ENCODE data around the gene TEX22.

Gene TEX22

GRCh38 chr14:105417690-105418121, 19.4 kb downstream of the TEX22 start:
- no peak for DNase-seq
- no peak overlapping the region for H3K4me3 ChIP-seq
- H3K4me1 ChIP-seq, result peaks cover 0 to 49% (median 41%) of the 10 kb centered on the region in 4 donors
- no peaks in the 10 kb centered on the region for H3K9me3 ChIP-seq
- H3K36me3 ChIP-seq, result no peaks in the 10 kb centered on the region
- intact Hi-C loops (cut with DNase I; ENCODE audit: low total_unique reads), result no loop called here
- peaks cover 0 to 8% of the 10 kb centered on the region in 2 donors for H3K27me3 ChIP-seq
- no peak overlapping the region for H3K27ac ChIP-seq
- TF ChIP-seq CTCF (IDR thresholded peaks at IDR 0.05), result no peak

GRCh38 chr14:105418269-105419194, 20.2 kb downstream of the TEX22 start:
- H3K9me3 ChIP-seq, result no peaks in the 10 kb centered on the region
- H3K27ac ChIP-seq, result peak overlapping the region; percentile 74 to 81
- H3K27me3 ChIP-seq, result no peaks in the 10 kb centered on the region
- no peaks in the 10 kb centered on the region for H3K36me3 ChIP-seq
- intact Hi-C loops (cut with DNase I; ENCODE audit: low total_unique reads), result no loop called here
- H3K4me3 ChIP-seq, result peak overlapping the region; percentile 61 to 69
- no peak for DNase-seq
- TF ChIP-seq CTCF (IDR thresholded peaks at IDR 0.05), result no peak
- peaks cover 0 to 51% (median 42%) of the 10 kb centered on the region in 4 donors for H3K4me1 ChIP-seq

- no peaks in the 10 kb centered on the region for H3K9me3 ChIP-seq
- peak within 1 kb of the TSS; percentile 74 to 81 for H3K27ac ChIP-seq
- peak within 1 kb of the TSS; percentile 61 to 69 for H3K4me3 ChIP-seq
- intact Hi-C loops (cut with DNase I; ENCODE audit: low total_unique reads), result no loop called here
- no peak for TF ChIP-seq CTCF (IDR thresholded peaks at IDR 0.05)
- H3K4me1 ChIP-seq, result peaks cover 0 to 49% (median 41%) of the 10 kb centered on the region in 4 donors
- no peaks in the 10 kb centered on the region for H3K27me3 ChIP-seq
- no peaks in the 10 kb centered on the region for H3K36me3 ChIP-seq
- no peak for DNase-seq
Measured at GRCh38 chr14:105419195-105420091, 21.1 kb downstream of the TEX22 start, which contains the start of gene MTA1. MTA1 (plus strand) TSS chr14:105419827; CDS start chr14:105420036, 209 bp downstream.

GRCh38 chr14:105420101-105420973, 22.0 kb downstream of the TEX22 start:
- Histone ChIP-seq H3K4me3 (peak overlapping the region; percentile 61 to 69), H3K27ac (peak overlapping the region; percentile 70 to 81)
- no peak for DNase-seq

More at GRCh38 chr14:105420101-105420973, 22.0 kb downstream of the TEX22 start:
- intact Hi-C loops (cut with DNase I; ENCODE audit: low total_unique reads), result no loop called here
- Histone ChIP-seq H3K36me3 (peaks cover 0 to 9% (median 0%) of the 10 kb centered on the region in 3 donors), H3K9me3 (no peaks in the 10 kb centered on the region), H3K4me1 (peaks cover 0 to 44% (median 34%) of the 10 kb centered on the region in 4 donors), H3K27me3 (no peaks in the 10 kb centered on the region)
- TF ChIP-seq CTCF (IDR thresholded peaks at IDR 0.05), result no peak
